GM12878 (cell line): ENCODE data around the gene EFNB2. TPM values are rescaled to one million over a fixed set of nuclear protein-coding genes. Genes with fewer than 3 reads are reported as not detected.

Experiments
- ATAC-seq: fragments of 200-7000 bp; cut with Tn5 transposase; 3 replicates; pipeline ENCODE4 v1.9.1; 2020; ENCODE audit warnings: mild to moderate bottlenecking, moderate library complexity
- Bru-seq: library from RNA; stranded (reverse); fragments of 400-500 nt; gene quantifications from one replicate; lab custom pipeline; 2021; lab: Mats Ljungman, UMichigan
- BruChase-seq, 2 experiments: library from RNA; stranded (reverse); fragments of 400-500 nt; gene quantifications; one replicate each; lab custom pipeline; 2021; lab: Mats Ljungman, UMichigan
- BruUV-seq: library from RNA; stranded (reverse); fragments of 400-500 nt; replicated peaks from 2 replicates; lab custom pipeline; 2021; lab: Mats Ljungman, UMichigan
- CTCF ChIA-PET: fragments of 300-600 bp; sonication (Branson Sonifier 250); formaldehyde crosslinking; extraction: SDS; loops from one replicate; lab custom pipeline; 2021; ENCODE audit warnings: inconsistent platforms; lab: Yijun Ruan, JAX
- POLR2A ChIA-PET: fragments of 350-600 bp; formaldehyde crosslinking; extraction: SDS; loops from one replicate; lab custom pipeline; 2021; ENCODE audit warnings: inconsistent platforms; lab: Charles Lee
- RAD21 ChIA-PET: fragments of 300-600 bp; sonication (Branson Sonifier 250); formaldehyde crosslinking; loops from one replicate; lab custom pipeline; 2023; ENCODE audit warnings: antibody characterized with exemption; ENCODE audit not compliant: unreplicated experiment; lab: Charles Lee
- SMC1A ChIA-PET: fragments of 300-600 bp; sonication (Branson Sonifier 250); formaldehyde crosslinking; loops from one replicate; lab custom pipeline; 2023; ENCODE audit not compliant: unreplicated experiment, uncharacterized antibody; lab: Charles Lee
- DNase-seq: peaks from one replicate; pipeline ENCODE4 v3.0.0-alpha.2; 2011; ENCODE audit warnings: low read depth, low spot score
- FAIRE-seq: peaks from 3 replicates; lab custom pipeline; 2011; peaks lifted over from hg19 to GRCh38; lab: Jason Lieb, UNC
- H2AFZ ChIP-seq: 2 replicates; pipeline ENCODE4 v1.6.0; 2011; ENCODE audit warnings: low read depth, low read length, control low read depth; ENCODE audit not compliant: control insufficient read depth
- H3K27ac ChIP-seq: 2 replicates; pipeline ENCODE4 v1.5.1; 2011; ENCODE audit warnings: control low read depth; ENCODE audit not compliant: control insufficient read depth, insufficient read depth
- H3K27me3 ChIP-seq, 2 experiments: replicated peaks in 1 of 2; 2 replicates each; pipeline versions ENCODE4 v1.6.0 to v1.6.1; 2011; ENCODE audit warnings: low read length in 1 of 2; ENCODE audit not compliant: control insufficient read depth in 2 of 2, insufficient read depth in 2 of 2
- H3K36me3 ChIP-seq, 2 experiments: 2 replicates each; pipeline ENCODE4 v1.5.1; 2011; ENCODE audit warnings: low read length in 1 of 2; ENCODE audit not compliant: control insufficient read depth in 2 of 2, insufficient read depth in 2 of 2
- H3K4me1 ChIP-seq: 2 replicates; pipeline ENCODE4 v1.6.1; 2011; ENCODE audit warnings: mild to moderate bottlenecking, low read length, moderate library complexity, mixed read lengths; ENCODE audit not compliant: control insufficient read depth, insufficient read depth
- H3K4me2 ChIP-seq: 2 replicates; pipeline ENCODE4 v1.6.0; 2011; ENCODE audit warnings: control low read depth; ENCODE audit not compliant: control insufficient read depth, insufficient read depth
- H3K4me3 ChIP-seq: fragments of 200-600 bp; sonication (generic); 2 replicates; pipeline ENCODE4 v1.5.1; 2016
- H3K79me2 ChIP-seq: 2 replicates; pipeline ENCODE4 v1.6.0; 2011; ENCODE audit warnings: low read length; ENCODE audit not compliant: control insufficient read depth, insufficient read depth
- H3K9ac ChIP-seq: 2 replicates; pipeline ENCODE4 v1.8.0; 2011; ENCODE audit warnings: low read length, control low read depth, mixed read lengths; ENCODE audit not compliant: control insufficient read depth, insufficient read depth
- H3K9me3 ChIP-seq: replicated peaks from 3 replicates; pipeline ENCODE4 v1.5.1; 2011; ENCODE audit warnings: mild to moderate bottlenecking, low read length; ENCODE audit not compliant: control insufficient read depth, insufficient read depth
- H4K20me1 ChIP-seq: 2 replicates; pipeline ENCODE4 v1.6.0; 2011; ENCODE audit not compliant: control insufficient read depth, insufficient read depth
- CHD4 ChIP-seq: fragments of 200-600 bp; sonication (generic); IDR thresholded peaks from 2 replicates; pipeline ENCODE4 v1.6.1; 2016; ENCODE audit warnings: mild to moderate bottlenecking
- FOXK2 ChIP-seq: fragments of 450-650 bp; IDR thresholded peaks from 2 replicates; pipeline ENCODE4 v1.6.1; 2017; ENCODE audit warnings: mild to moderate bottlenecking, moderate library complexity
- HCFC1 ChIP-seq: fragments of 150-350 bp; IDR thresholded peaks from 2 replicates; pipeline ENCODE4 v1.6.1; 2014; ENCODE audit warnings: low read length
- HDAC6 ChIP-seq: fragments of 200-600 bp; sonication (generic); IDR thresholded peaks from one replicate; pipeline ENCODE4 v1.8.0; 2017; ENCODE audit warnings: antibody characterized with exemption; ENCODE audit not compliant: unreplicated experiment
- HSF1 ChIP-seq: fragments of 150-350 bp; IDR thresholded peaks from 2 replicates; pipeline ENCODE4 v1.6.1; 2014; ENCODE audit warnings: mild to moderate bottlenecking, low read depth, low read length
- IKZF1 ChIP-seq: fragments of 450-650 bp; conservative IDR thresholded peaks from 2 replicates; pipeline ENCODE4 v1.6.1; 2017; ENCODE audit warnings: antibody characterized with exemption, mild to moderate bottlenecking
- KDM1A ChIP-seq: fragments of 200-600 bp; sonication (generic); IDR thresholded peaks from 2 replicates; pipeline ENCODE4 v1.6.1; 2016; ENCODE audit warnings: borderline replicate concordance
- MEF2A ChIP-seq: IDR thresholded peaks from 2 replicates; pipeline ENCODE4 v1.6.1; 2011; ENCODE audit warnings: low read depth, mild to moderate bottlenecking, low read length, moderate library complexity; ENCODE audit not compliant: insufficient read depth
- NFIC ChIP-seq: IDR thresholded peaks from 2 replicates; pipeline ENCODE4 v1.6.1; 2012; ENCODE audit warnings: low read depth, mild to moderate bottlenecking, inconsistent platforms, low read length, moderate library complexity
- PAX5 ChIP-seq: IDR thresholded peaks from 2 replicates; pipeline ENCODE4 v1.6.1; 2011; ENCODE audit warnings: low read depth, low read length, borderline replicate concordance
- PKNOX1 ChIP-seq: fragments of 450-650 bp; IDR thresholded peaks from 2 replicates; pipeline ENCODE4 v1.6.1; 2016; ENCODE audit warnings: mild to moderate bottlenecking
- RB1 ChIP-seq: fragments of 450-650 bp; formaldehyde crosslinking; IDR thresholded peaks from 2 replicates; pipeline ENCODE4 v1.6.1; 2017; ENCODE audit warnings: mild to moderate bottlenecking, borderline replicate concordance
- TCF12 ChIP-seq: IDR thresholded peaks from 2 replicates; pipeline ENCODE4 v1.6.1; 2011; ENCODE audit warnings: low read depth, mild to moderate bottlenecking, low read length
- WRNIP1 ChIP-seq: IDR thresholded peaks from 2 replicates; pipeline ENCODE4 v1.6.1; 2011; ENCODE audit warnings: low read depth, low read length, improper control_type of control experiment, borderline replicate concordance
- ZBTB33 ChIP-seq: fragments of 450-650 bp; IDR thresholded peaks from 2 replicates; pipeline ENCODE4 v1.6.1; 2017; ENCODE audit warnings: mild to moderate bottlenecking
- WGBS: methylation state at CpG from one replicate; pipeline ENCODE4 v1.1.6; 2016; ENCODE audit warnings: low lambda C conversion rate; ENCODE audit not compliant: insufficient replicate concordance, insufficient coverage; ENCODE audit errors: missing lambda C conversion rate; 5-methylcytosine and 5-hydroxymethylcytosine counted together
- in situ Hi-C: fragments of 300-500 bp; cut with MboI; formaldehyde crosslinking; loops from 9 replicates; pipeline ENCODE4 v1.14.3; 2018; ENCODE audit warnings: mixed read lengths
- intact Hi-C: fragments of 100-400 bp; cut with micrococcal nuclease; formaldehyde crosslinking; loops from one replicate; pipeline ENCODE4 v1.14.2; 2022; ENCODE audit not compliant: unreplicated experiment
- long read RNA-seq, 2 experiments: library from polyadenylated mRNA; unstranded; transcript quantifications; one replicate each; pipeline ENCODE4 v2.0.0, GENCODE V29; 2019 to 2020
- polyA minus RNA-seq, 3 experiments: library from RNA; depleted of rRNA, polyadenylated mRNA; stranded (reverse); fragments of >200 nt; gene quantifications; 2 replicates each; pipeline ENCODE4 v1.2.3, GENCODE V29; 2011
- polyA plus RNA-seq, 11 experiments: library from polyadenylated mRNA; depleted of rRNA in 4 of 11; unstranded in 6 of 11; stranded (reverse) in 5 of 11; fragments of >200 nt; fragmentation: Nextera tagmentation in 4 of 11; fragmentation: Illumina TruSeq in 1 of 11; extraction: Ambion mirVana in 4 of 11; extraction: Trizol in 1 of 11; gene quantifications; 1 replicate in 1 of 11; 2 replicates in 10 of 11; pipeline versions ENCODE4 v1.2.1 to v1.2.3, GENCODE V29; 2011 to 2016; ENCODE audit warnings: inconsistent platforms in 2 of 11, missing spikeins in 2 of 11, low read depth in 1 of 11
- total RNA-seq, 4 experiments: library from RNA; depleted of rRNA in 3 of 4; stranded (reverse); fragments of >200 nt in 3 of 4; fragmentation: Illumina TruSeq in 1 of 4; extraction: Trizol in 1 of 4; gene quantifications; 2 replicates each; pipeline versions ENCODE4 v1.2.1 to v1.2.3, GENCODE V29; 2013 to 2021

The EFNB2 gene
- total RNA-seq (2013; cell fraction: nucleolus; rRNA removed), result 0.12 and 0.13 TPM in 2 replicates
- 0.22 and 0.40 TPM in 2 replicates for total RNA-seq (2014; rRNA removed)
- total RNA-seq (2014; rRNA removed; fragmentation: Illumina TruSeq; extraction: Trizol), result 0.18 and 0.27 TPM in 2 replicates
- total RNA-seq (2021), result 0.40 and 0.44 TPM in 2 replicates
- 0.72 TPM for polyA plus RNA-seq (2011; ENCODE audit: low read depth)
- polyA plus RNA-seq (2011; rRNA removed), result 1.3 and 1.5 TPM in 2 replicates
- polyA plus RNA-seq (2011; cell fraction: cytosol; rRNA removed), result 1.2 and 1.3 TPM in 2 replicates
- 1.2 and 2.0 TPM in 2 replicates for polyA plus RNA-seq (2011; cell fraction: nucleus; rRNA removed)
- 0.90 and 1.1 TPM in 2 replicates for polyA plus RNA-seq (2012)
- 0.38 and 0.43 TPM in 2 replicates for polyA plus RNA-seq (2014; fragmentation: Illumina TruSeq; extraction: Trizol)
- under 1 TPM; 0.18 TPM for polyA plus RNA-seq (2014; fragmentation: Nextera tagmentation; extraction: Ambion mirVana)
- polyA plus RNA-seq (2014; rRNA removed), result 0.31 and 0.33 TPM in 2 replicates
- polyA plus RNA-seq (2016; fragmentation: Nextera tagmentation; extraction: Ambion mirVana), result under 1 TPM in 1 of 2 experiments, not detected in 1; 0.12 TPM
- polyA minus RNA-seq (2011; rRNA and poly(A)+ RNA removed), result 1.8 and 1.9 TPM in 2 replicates
- polyA minus RNA-seq (2011; cell fraction: cytosol; rRNA and poly(A)+ RNA removed), result 0.80 and 1.4 TPM in 2 replicates
- 0.97 and 2.4 TPM in 2 replicates for polyA minus RNA-seq (2011; cell fraction: nucleus; rRNA and poly(A)+ RNA removed)
- Bru-seq, nascent RNA, result percentile 26 among the genes with signal in this experiment
- percentile 23 among the genes with signal in this experiment for BruChase-seq, experiment 1, labeled RNA remaining after a 6-hour chase
- BruChase-seq, experiment 2, labeled RNA remaining after a 2-hour chase, result percentile 31 among the genes with signal in this experiment
- long read RNA-seq, experiment 1, partial matches to known transcripts, result 0 of 2 reads
- long read RNA-seq, experiment 1, other reads (novel, unspliced or antisense), result 2 of 2 reads
- long read RNA-seq, experiment 2, result 0 reads

- ChIA-PET RAD21 (interaction anchor here (0.5 to 2.0 kb wide), 10 partner anchors 11 to 880 kb away, joined by 3 to 11 read pairs (median 4); partner anchors contain the start of gene ARGLU1), CTCF (interaction anchor here (0.6 to 3.4 kb wide), 22 partner anchors 10 to 1765 kb away, joined by 3 to 40 read pairs (median 4); no protein-coding TSS in a partner anchor), SMC1A (interaction anchor here (0.7 to 3.6 kb wide), 8 partner anchors 10 to 453 kb away, joined by 3 to 29 read pairs (median 4); no protein-coding TSS in a partner anchor), POLR2A (no interaction called here)
- Histone ChIP-seq H3K4me3 (peak within 1 kb of the TSS; percentile 74), H3K9ac (no peak within 1 kb of the TSS), H3K79me2 (no peaks in the 10 kb centered on the region), H3K27ac (no peak within 1 kb of the TSS), H3K9me3 (no peaks in the 10 kb centered on the region), H4K20me1 (no peaks in the 10 kb centered on the region), H3K27me3 (peaks cover 0 to 17% of the 10 kb centered on the region in 2 experiments; a peak in 2 of 4 replicates), H3K4me1 (peaks cover 3% of the 10 kb centered on the region; the same call in 1 of the 2 replicates), H3K4me2 (peak within 1 kb of the TSS; percentile 92), H2AFZ (peak within 1 kb of the TSS; percentile 91), H3K36me3 (peaks cover 0 to 2% of the 10 kb centered on the region in 2 experiments; a peak in 2 of 4 replicates)
- intact Hi-C loops (loop anchor here (1.0 to 10.0 kb wide), 5 partner anchors 161 to 1761 kb away; no protein-coding TSS in a partner anchor), in situ Hi-C loops (loop anchor here (5.0 to 25.0 kb wide), 2 partner anchors 453 to 1548 kb away; no protein-coding TSS in a partner anchor)
- ATAC-seq (peak; percentile 97), FAIRE-seq (no peak), DNase-seq (peak; percentile 26)
- BruUV-seq, result no TSS peak
- WGBS, result 2% methylated on average over 84 of the region's 102 CpGs
- no peak for TF ChIP-seq FOXK2
- TF ChIP-seq TCF12, result no peak
- TF ChIP-seq PKNOX1, result peak; percentile 95
- TF ChIP-seq KDM1A, result no peak
- no peak for TF ChIP-seq PAX5
- 0 out of 2 replicates have a peak, but pooled peaks have one; percentile 65 for TF ChIP-seq RB1
- TF ChIP-seq HCFC1, result no peak
- TF ChIP-seq CHD4, result no peak
- peak; percentile 64 for TF ChIP-seq IKZF1
- TF ChIP-seq HDAC6, result peak; percentile 36
- TF ChIP-seq WRNIP1, result no peak
- no peak for TF ChIP-seq MEF2A
- TF ChIP-seq NFIC, result no peak
- no peak for TF ChIP-seq HSF1
- TF ChIP-seq ZBTB33, result no peak
These were observed at the start of gene EFNB2 for GRCh38 chr13:106535552-106536243. Gene EFNB2 (minus strand): TSS chr13:106535662. CDS start chr13:106534964, 698 bp downstream.
